ENCODE measurements around the gene SLC2A9. TPM values are rescaled to one million over a fixed set of nuclear protein-coding genes. Genes with fewer than 3 reads are reported as not detected.

The SLC2A9 gene
- total RNA-seq, 1 donor from 2014 or later, result 25.2 TPM

DNA sequence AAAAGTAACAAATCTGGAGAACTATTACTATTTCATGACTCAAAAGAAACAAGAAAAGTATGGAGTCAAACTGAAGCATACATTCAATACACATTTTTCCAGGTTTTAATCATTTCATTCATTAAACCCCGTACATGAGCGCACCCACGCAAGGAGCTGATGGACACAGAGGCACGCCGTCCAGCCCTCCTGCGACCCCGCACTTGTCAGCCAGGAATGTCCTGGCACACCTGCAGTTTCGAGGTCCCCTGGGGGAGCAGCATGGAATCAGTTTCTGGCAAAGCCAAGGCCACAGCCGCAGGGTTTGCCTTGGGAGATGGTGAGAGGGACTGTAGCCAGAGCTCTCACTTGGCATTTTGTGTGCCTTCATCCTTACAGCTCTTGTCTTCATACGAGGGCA, 12.8 kb upstream of the SLC2A9 start:
- H3K27ac ChIP-seq, result no peak overlapping the region
- no peak for ATAC-seq
- H3K9me3 ChIP-seq, result no peaks in the 10 kb centered on the region
- no peak overlapping the region for H3K4me3 ChIP-seq
- H3K27me3 ChIP-seq (ENCODE audit: low read depth), result no peaks in the 10 kb centered on the region
- peaks cover 30% of the 10 kb centered on the region for H3K4me1 ChIP-seq
- intact Hi-C loops (cut with DNase I), result no loop called here
- TF ChIP-seq, protein P1, sequence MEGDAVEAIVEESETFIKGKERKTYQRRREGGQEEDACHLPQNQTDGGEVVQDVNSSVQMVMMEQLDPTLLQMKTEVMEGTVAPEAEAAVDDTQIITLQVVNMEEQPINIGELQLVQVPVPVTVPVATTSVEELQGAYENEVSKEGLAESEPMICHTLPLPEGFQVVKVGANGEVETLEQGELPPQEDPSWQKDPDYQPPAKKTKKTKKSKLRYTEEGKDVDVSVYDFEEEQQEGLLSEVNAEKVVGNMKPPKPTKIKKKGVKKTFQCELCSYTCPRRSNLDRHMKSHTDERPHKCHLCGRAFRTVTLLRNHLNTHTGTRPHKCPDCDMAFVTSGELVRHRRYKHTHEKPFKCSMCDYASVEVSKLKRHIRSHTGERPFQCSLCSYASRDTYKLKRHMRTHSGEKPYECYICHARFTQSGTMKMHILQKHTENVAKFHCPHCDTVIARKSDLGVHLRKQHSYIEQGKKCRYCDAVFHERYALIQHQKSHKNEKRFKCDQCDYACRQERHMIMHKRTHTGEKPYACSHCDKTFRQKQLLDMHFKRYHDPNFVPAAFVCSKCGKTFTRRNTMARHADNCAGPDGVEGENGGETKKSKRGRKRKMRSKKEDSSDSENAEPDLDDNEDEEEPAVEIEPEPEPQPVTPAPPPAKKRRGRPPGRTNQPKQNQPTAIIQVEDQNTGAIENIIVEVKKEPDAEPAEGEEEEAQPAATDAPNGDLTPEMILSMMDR (IDR thresholded peaks at IDR 0.05), result no peak
- DNase-seq, result no peak
- no peaks in the 10 kb centered on the region for H3K36me3 ChIP-seq

DNA sequence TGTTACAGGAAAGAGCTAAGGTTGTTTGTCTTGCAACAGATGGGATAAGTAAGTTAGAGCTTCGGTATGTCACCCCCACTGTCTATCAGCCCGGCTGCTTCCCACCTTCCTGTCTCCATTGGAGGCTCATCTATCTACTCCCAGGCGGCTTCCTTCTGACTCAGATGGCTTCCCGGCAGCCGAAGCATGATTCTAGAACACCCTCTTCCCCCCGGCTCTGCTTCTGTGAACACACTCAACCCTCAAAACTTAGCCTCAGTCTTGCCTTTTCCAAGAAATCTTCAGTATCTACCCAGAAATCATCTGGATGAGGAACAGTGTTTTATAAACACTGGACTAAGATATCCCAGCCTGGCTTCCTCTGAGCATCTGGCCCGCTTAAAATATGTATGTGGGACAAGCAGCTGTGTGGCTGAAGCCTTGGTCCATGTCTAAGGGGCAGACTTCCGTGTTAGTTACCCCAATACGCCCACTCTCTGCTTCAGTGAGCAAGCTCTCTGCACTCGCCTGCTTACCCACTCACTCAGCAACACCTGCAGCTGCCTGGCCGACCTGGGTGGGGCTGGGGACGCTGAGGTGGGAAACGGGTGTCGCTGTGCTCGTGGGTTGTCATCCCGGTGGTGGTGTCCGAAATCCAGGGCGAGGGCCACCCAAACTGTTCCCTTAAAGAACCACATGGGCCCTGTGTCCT, 12.0 kb upstream of the SLC2A9 start:
- no peak overlapping the region for H3K4me3 ChIP-seq

DNA sequence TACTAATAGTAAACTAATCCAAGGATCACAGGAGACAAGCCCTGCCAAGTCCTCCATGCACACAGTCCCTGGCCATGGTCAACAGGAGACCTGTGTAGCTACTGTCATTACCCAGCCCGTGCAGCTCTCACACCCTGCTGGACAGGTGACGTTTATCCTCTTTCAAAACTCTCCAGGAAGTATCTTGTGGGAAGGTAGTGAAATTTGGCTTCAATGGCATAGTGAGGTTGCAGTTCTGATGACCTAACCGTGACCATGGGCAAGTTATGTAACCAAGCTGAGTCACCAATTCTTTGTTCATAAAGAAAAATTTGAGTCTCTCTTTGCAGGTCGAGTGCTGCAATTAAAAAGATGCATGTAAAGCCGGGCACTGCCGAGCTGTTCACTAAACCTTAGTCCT, 11.3 kb upstream of the SLC2A9 start:
- DNase-seq, result no peak
- Histone ChIP-seq H3K4me1 (peaks cover 30% of the 10 kb centered on the region), H3K4me3 (no peak overlapping the region), H3K36me3 (no peaks in the 10 kb centered on the region), H3K9me3 (no peaks in the 10 kb centered on the region), H3K27ac (peak overlapping the region; percentile 54), H3K27me3 (ENCODE audit: low read depth) (no peaks in the 10 kb centered on the region)
- peak; percentile 63 to 76 for ATAC-seq
- intact Hi-C loops (cut with DNase I), result no loop called here
- TF ChIP-seq, protein P1 (IDR thresholded peaks at IDR 0.05), result no peak

More for the DNA sequence above, 12.0 kb upstream of the SLC2A9 start:
- DNase-seq, result no peak
- no peaks in the 10 kb centered on the region for H3K27me3 ChIP-seq (ENCODE audit: low read depth)
- TF ChIP-seq, protein P1 (IDR thresholded peaks at IDR 0.05), result no peak
- peak overlapping the region; percentile 54 for H3K27ac ChIP-seq
- intact Hi-C loops (cut with DNase I), result no loop called here
- peaks cover 30% of the 10 kb centered on the region for H3K4me1 ChIP-seq
- ATAC-seq, result peak; percentile 52 to 65
- no peaks in the 10 kb centered on the region for H3K9me3 ChIP-seq
- H3K36me3 ChIP-seq, result no peaks in the 10 kb centered on the region

DNA sequence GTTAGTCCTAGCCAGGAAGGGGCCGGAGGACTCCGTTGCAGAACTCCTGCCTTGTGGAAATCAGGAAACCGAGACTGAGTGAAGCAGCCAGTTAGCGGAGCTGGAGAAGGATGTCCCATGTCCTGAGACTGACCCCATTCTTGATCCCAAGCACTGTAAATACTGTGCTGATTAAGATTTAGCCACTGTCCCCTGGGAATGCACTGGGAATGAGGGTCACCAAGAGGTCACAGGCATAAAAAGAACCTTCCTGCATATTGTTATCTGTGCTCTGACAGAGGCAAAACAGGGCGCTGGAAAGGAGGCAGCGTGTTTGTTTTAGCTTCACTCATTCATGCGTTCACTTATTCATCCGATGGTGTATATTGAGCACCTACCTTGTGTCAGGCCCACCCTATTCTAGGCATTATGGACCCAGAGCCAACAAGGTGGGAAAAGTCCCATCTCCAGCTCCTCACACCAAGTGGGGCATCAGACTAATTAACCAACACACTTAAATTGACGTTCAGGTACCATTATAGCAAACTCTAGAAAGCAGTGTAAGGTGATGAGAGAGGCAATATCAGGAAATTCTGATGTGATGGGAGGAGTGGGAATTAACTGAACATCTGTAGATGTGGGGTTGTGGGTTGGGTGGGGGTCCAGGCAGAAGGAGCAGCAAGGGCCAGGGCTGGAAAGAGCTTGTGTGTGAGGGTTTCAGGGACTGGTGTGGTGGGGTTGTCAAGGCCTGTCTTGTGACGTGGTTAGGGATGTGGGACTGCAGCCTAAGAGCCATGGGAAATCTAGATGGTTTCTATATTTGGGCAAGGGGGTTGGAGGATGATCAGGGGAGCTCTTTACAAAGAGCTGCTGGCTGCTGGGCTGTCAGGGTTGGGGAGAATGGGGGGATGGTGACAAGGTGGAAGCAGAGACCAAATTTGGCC, 10.6 kb upstream of the SLC2A9 start:
- Histone ChIP-seq H3K4me3 (no peak overlapping the region), H3K27me3 (ENCODE audit: low read depth) (no peaks in the 10 kb centered on the region), H3K9me3 (no peaks in the 10 kb centered on the region), H3K4me1 (peaks cover 30% of the 10 kb centered on the region), H3K36me3 (no peaks in the 10 kb centered on the region), H3K27ac (no peak overlapping the region)
- intact Hi-C loops (cut with DNase I), result no loop called here
- no peak for DNase-seq
- TF ChIP-seq, protein P1 (IDR thresholded peaks at IDR 0.05), result no peak
- ATAC-seq, result no peak

DNA sequence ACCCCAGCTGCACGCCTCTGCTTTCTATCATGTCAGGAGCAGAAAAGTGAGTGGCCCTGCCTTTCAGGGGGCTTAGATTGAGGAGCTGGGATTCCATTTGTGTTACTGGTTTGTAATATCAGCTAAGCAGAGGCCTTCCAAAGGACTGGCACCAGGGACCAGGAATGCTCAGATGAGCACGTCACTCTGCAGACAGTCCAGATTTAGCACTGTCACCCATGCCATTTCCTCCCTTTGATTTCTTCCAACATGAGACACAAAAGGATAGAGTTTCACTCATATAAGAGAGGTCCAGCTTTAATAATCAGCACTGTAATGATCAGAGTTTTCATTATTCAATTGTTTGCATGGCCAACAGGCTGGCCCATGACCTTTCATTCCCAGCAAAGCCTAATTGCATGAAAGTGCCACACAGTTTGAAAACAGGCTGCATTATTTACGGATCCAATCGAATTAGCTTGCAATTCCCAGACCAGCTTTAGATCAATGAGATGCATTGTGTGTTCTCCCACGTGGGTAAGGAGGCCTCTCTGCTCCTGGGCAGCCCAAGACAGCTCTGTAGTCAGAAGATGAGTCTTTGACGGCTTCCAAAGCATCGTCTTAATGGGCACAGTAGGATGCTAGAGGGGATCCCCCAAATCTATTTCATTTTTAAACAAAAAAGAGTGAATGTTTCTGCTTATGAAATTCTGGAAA, 9.8 kb upstream of the SLC2A9 start:
- TF ChIP-seq, protein P1 (IDR thresholded peaks at IDR 0.05), result no peak
- Histone ChIP-seq H3K27ac (no peak overlapping the region), H3K9me3 (no peaks in the 10 kb centered on the region)

More for the DNA sequence above, 9.8 kb upstream of the SLC2A9 start:
- intact Hi-C loops (cut with DNase I), result no loop called here
- Histone ChIP-seq H3K27me3 (ENCODE audit: low read depth) (no peaks in the 10 kb centered on the region), H3K36me3 (no peaks in the 10 kb centered on the region), H3K4me3 (no peak overlapping the region), H3K4me1 (peaks cover 30% of the 10 kb centered on the region)
- DNase-seq (no peak), ATAC-seq (no peak)

Measured in lower lobe of right lung (tissue), 2 donors.